Prostate gland (tissue), 2 donors: ENCODE results near the gene DACH1.

Experiments
- CTCF ChIP-seq, 4 experiments: fragments of 200-600 bp in 2 of 4; fragments of 450-650 bp in 2 of 4; sonication (generic) in 2 of 4; IDR thresholded peaks; 1 replicate in 3 of 4; 2 replicates in 1 of 4; pipeline ENCODE4 v1.5.1; 2016 to 2019; ENCODE audit warnings: antibody characterized with exemption in 4 of 4, mild to moderate bottlenecking in 2 of 4, moderate library complexity in 2 of 4
- POLR2A ChIP-seq: fragments of 450-650 bp; IDR thresholded peaks from one replicate; pipeline ENCODE4 v1.6.1; 2016; ENCODE audit warnings: antibody characterized with exemption, mild to moderate bottlenecking
- POLR2AphosphoS5 ChIP-seq: sonication (generic); formaldehyde crosslinking; IDR thresholded peaks from one replicate; pipeline ENCODE4 v1.6.1; 2017; ENCODE audit warnings: antibody characterized with exemption

GRCh38 chr13:71871176-71871754, 4.3 kb upstream of the DACH1 start:
- no peak for TF ChIP-seq POLR2A
- no peak for TF ChIP-seq POLR2AphosphoS5
- TF ChIP-seq CTCF (IDR thresholded peaks at IDR 0.05), result no peak
